Omental fat pad (tissue), 4 donors: ENCODE data around the gene TRAF3IP1. TPM values are rescaled to one million over a fixed set of nuclear protein-coding genes. Genes with fewer than 3 reads are reported as not detected.

ENCODE experiments used
- ATAC-seq: fragments of 150-250 bp; one replicate; pipeline ENCODE4 v1.9.1; 2016; ENCODE audit warnings: mild to moderate bottlenecking, moderate library complexity; ENCODE audit not compliant: low FRiP score
- DNase-seq: peaks from one replicate; pipeline ENCODE4 v3.0.0-alpha.2; 2019; ENCODE audit warnings: low spot score
- CTCF ChIP-seq, 3 donors: fragments of 450-650 bp; IDR thresholded peaks; one replicate each; pipeline ENCODE4 v1.5.1; 2016 to 2017; ENCODE audit warnings: antibody characterized with exemption in 3 of 3, mild to moderate bottlenecking in 3 of 3, moderate library complexity in 2 of 3
- total RNA-seq, 4 donors: library from RNA; depleted of rRNA; stranded (reverse); fragments of >200 nt; gene quantifications; one replicate each; pipeline ENCODE4 v1.1.0, GENCODE V29; 2016

TRAF3IP1 gene
- total RNA-seq, 4 donors from 2014 or later = 8.4 to 15.9 (median 12.5) TPM

- TF ChIP-seq CTCF (IDR thresholded peaks at IDR 0.05) = no peak
- ATAC-seq = no peak
Observed at GRCh38 chr2:238382381-238382781, 62.1 kb downstream of the TRAF3IP1 start.

GRCh38 chr2:238383135-238383534, 62.8 kb downstream of the TRAF3IP1 start:
- DNase-seq (no peak), ATAC-seq (no peak)
- TF ChIP-seq CTCF (IDR thresholded peaks at IDR 0.05) = no peak

More at GRCh38 chr2:238382381-238382781, 62.1 kb downstream of the TRAF3IP1 start:
- no peak for DNase-seq

- ATAC-seq (no peak), DNase-seq (no peak)
- TF ChIP-seq CTCF (IDR thresholded peaks at IDR 0.05) = no peak
Observed at GRCh38 chr2:238383743-238384380, 63.5 kb downstream of the TRAF3IP1 start.

GRCh38 chr2:238387332-238387731, 67.0 kb downstream of the TRAF3IP1 start:
- DNase-seq = no peak
- no peak for ATAC-seq
- TF ChIP-seq CTCF (IDR thresholded peaks at IDR 0.05) = no peak

- no peak for DNase-seq
- TF ChIP-seq CTCF (IDR thresholded peaks at IDR 0.05) = no peak
- no peak for ATAC-seq
Observed at GRCh38 chr2:238388794-238389193, 68.5 kb downstream of the TRAF3IP1 start.

GRCh38 chr2:238389988-238390589, 69.8 kb downstream of the TRAF3IP1 start:
- no peak for DNase-seq
- no peak for TF ChIP-seq CTCF (IDR thresholded peaks at IDR 0.05)
- ATAC-seq = no peak
